Osteoblast (primary cell): ENCODE measurements around the gene IGSF8. TPM values are rescaled to one million over a fixed set of nuclear protein-coding genes. Genes with fewer than 3 reads are reported as not detected.

Source experiments
- DNase-seq: peaks from one replicate; pipeline ENCODE4 v3.0.0; 2011; ENCODE audit warnings: low spot score, mixed read lengths; ENCODE audit not compliant: insufficient read length; ENCODE audit errors: missing footprints
- H2AFZ ChIP-seq: 2 replicates; pipeline ENCODE4 v1.6.0; 2011; ENCODE audit warnings: mild to moderate bottlenecking, low read length
- H3K27ac ChIP-seq: 2 replicates; pipeline ENCODE4 v1.5.1; 2011; ENCODE audit warnings: mild to moderate bottlenecking, low read depth, low read length, moderate library complexity
- H3K27me3 ChIP-seq: 2 replicates; pipeline ENCODE4 v1.6.0; 2012; ENCODE audit warnings: mild to moderate bottlenecking, control low read depth, inconsistent platforms, low read length, moderate library complexity; ENCODE audit not compliant: insufficient read depth
- H3K36me3 ChIP-seq: 2 replicates; pipeline ENCODE4 v1.5.1; 2011; ENCODE audit warnings: mild to moderate bottlenecking, low read length, control low read depth, moderate library complexity; ENCODE audit not compliant: insufficient read depth
- H3K4me1 ChIP-seq: 2 replicates; pipeline ENCODE4 v1.5.1; 2011; ENCODE audit warnings: mild to moderate bottlenecking, low read length, control low read depth, moderate library complexity; ENCODE audit not compliant: insufficient read depth
- H3K4me2 ChIP-seq: 2 replicates; pipeline ENCODE4 v1.6.0; 2011; ENCODE audit warnings: mild to moderate bottlenecking, low read length; ENCODE audit not compliant: insufficient read depth
- H3K4me3 ChIP-seq: fragments of 200-600 bp; sonication (generic); 3 replicates; pipeline ENCODE4 v1.5.1; 2012; ENCODE audit warnings: mild to moderate bottlenecking, low read length, inconsistent platforms; ENCODE audit not compliant: insufficient read depth
- H3K79me2 ChIP-seq: 2 replicates; pipeline ENCODE4 v1.6.0; 2012; ENCODE audit warnings: mild to moderate bottlenecking, low read length, control low read depth, inconsistent platforms; ENCODE audit not compliant: insufficient read depth
- H3K9me3 ChIP-seq: 2 replicates; pipeline ENCODE4 v1.5.1; 2011; ENCODE audit warnings: low read depth, low read length, control low read depth
- H4K20me1 ChIP-seq: 2 replicates; pipeline ENCODE4 v1.6.0; 2012; ENCODE audit warnings: mild to moderate bottlenecking, low read length, control low read depth; ENCODE audit not compliant: insufficient read depth
- total RNA-seq: library from RNA; depleted of rRNA; stranded (reverse); fragments of >200 nt; gene quantifications from 2 replicates; pipeline ENCODE4 v1.2.3, GENCODE V29; 2012
- TF ChIP-seq, protein P1 (sequence below): IDR thresholded peaks from 2 replicates; pipeline ENCODE4 v1.5.1; 2011; ENCODE audit warnings: mild to moderate bottlenecking, low read depth, low read length, moderate library complexity; ENCODE audit errors: extremely low read depth

The IGSF8 gene
- total RNA-seq, 1 donor: 19.9 TPM

DNA sequence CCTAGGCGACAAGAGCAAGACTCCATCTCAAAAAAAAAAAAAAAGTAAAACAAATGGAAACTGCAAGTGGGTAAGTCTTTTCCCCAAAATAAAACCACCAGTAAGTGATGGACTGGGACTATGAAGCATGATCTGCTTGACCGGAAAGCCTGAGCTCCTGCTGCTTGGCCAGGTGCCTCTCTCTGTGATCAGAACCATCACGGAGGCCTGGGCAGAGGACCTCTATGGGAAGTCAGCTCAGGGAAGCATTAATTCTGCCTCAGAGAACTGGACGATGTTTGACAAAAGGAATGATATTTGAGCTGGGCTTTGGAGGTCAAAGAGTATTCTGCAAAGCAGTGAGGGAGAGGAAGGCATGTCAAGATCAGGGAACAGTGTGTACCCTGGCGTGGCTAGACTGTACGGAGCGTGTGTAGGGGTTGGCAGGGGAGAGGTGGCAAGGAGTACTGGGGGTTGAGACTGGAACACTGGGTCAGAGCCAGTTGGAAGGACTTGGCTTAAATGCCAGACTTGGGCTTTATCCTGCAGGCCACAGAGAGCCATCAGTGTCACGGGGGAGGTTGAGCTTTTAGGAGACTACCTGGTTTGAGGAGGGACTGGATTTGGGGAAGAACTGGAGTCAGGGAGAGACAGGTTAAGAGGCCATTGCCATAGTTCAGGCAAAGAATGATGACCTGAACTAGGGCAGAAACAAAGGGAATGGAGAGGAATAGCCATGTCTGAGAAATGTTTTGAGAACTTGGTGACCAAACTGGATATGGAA, 33.6 kb upstream of the IGSF8 start:
- H2AFZ ChIP-seq: no peak overlapping the region
- TF ChIP-seq, protein P1, sequence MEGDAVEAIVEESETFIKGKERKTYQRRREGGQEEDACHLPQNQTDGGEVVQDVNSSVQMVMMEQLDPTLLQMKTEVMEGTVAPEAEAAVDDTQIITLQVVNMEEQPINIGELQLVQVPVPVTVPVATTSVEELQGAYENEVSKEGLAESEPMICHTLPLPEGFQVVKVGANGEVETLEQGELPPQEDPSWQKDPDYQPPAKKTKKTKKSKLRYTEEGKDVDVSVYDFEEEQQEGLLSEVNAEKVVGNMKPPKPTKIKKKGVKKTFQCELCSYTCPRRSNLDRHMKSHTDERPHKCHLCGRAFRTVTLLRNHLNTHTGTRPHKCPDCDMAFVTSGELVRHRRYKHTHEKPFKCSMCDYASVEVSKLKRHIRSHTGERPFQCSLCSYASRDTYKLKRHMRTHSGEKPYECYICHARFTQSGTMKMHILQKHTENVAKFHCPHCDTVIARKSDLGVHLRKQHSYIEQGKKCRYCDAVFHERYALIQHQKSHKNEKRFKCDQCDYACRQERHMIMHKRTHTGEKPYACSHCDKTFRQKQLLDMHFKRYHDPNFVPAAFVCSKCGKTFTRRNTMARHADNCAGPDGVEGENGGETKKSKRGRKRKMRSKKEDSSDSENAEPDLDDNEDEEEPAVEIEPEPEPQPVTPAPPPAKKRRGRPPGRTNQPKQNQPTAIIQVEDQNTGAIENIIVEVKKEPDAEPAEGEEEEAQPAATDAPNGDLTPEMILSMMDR: no peak
- no peak for DNase-seq
- no peaks in the 10 kb centered on the region for H3K79me2 ChIP-seq
- H3K27ac ChIP-seq: no peak overlapping the region
- peaks cover 14% of the 10 kb centered on the region for H3K4me1 ChIP-seq
- no peaks in the 10 kb centered on the region for H3K36me3 ChIP-seq
- no peak overlapping the region for H3K4me2 ChIP-seq
- no peak overlapping the region for H3K4me3 ChIP-seq
- H4K20me1 ChIP-seq: no peaks in the 10 kb centered on the region
- H3K9me3 ChIP-seq: no peaks in the 10 kb centered on the region
- H3K27me3 ChIP-seq: peaks cover 19% of the 10 kb centered on the region

DNA sequence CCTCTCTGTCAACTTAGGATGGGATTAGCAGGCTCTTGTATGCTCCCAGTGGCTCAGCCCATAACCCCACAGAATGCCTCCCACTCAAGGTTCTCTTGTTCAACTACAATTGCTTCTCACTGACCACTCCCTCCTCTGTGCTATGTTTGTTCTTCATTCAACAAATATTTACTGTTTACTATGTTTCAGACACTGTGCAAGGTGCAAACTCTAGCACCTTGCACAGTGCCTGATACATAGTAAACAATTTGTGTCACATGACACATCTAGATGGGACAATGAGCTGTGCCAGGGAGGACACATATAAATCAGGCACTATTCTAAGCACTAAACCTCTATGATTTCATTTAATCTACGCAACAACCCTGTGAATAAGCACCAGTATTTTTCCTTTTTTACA, 32.5 kb upstream of the IGSF8 start:
- no peak overlapping the region for H3K27ac ChIP-seq
- H3K4me1 ChIP-seq: peaks cover 22% of the 10 kb centered on the region
- H4K20me1 ChIP-seq: no peaks in the 10 kb centered on the region
- H3K4me2 ChIP-seq: no peak overlapping the region
- no peak overlapping the region for H2AFZ ChIP-seq
- H3K36me3 ChIP-seq: no peaks in the 10 kb centered on the region
- no peaks in the 10 kb centered on the region for H3K9me3 ChIP-seq
- H3K4me3 ChIP-seq: no peak overlapping the region
- no peak for DNase-seq
- peaks cover 19% of the 10 kb centered on the region for H3K27me3 ChIP-seq
- no peaks in the 10 kb centered on the region for H3K79me2 ChIP-seq
- TF ChIP-seq, protein P1: no peak

DNA sequence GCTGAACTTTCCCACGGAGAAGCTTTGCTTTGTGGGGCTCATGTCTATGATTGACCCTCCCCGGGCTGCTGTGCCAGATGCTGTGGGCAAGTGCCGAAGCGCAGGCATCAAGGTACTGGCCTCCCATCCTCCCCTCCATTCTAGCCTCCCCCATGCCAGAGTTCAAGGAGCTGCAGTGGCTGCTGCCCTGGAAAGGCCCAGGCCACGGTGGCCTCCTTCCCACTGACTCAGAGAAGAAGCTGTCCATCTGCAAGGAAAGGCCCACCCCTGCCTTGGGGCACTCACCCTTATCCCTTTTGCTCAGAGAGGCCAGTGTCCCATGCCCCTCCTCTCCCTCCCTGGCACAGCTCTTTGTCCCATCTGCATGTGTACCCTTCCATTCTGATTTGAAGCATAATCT, 32.1 kb upstream of the IGSF8 start:
- Histone ChIP-seq H2AFZ (no peak overlapping the region), H3K9me3 (no peaks in the 10 kb centered on the region), H3K4me1 (peaks cover 27% of the 10 kb centered on the region), H4K20me1 (no peaks in the 10 kb centered on the region), H3K4me3 (no peak overlapping the region), H3K4me2 (no peak overlapping the region), H3K27me3 (peaks cover 19% of the 10 kb centered on the region), H3K27ac (no peak overlapping the region), H3K36me3 (no peaks in the 10 kb centered on the region), H3K79me2 (no peaks in the 10 kb centered on the region)
- TF ChIP-seq, protein P1: no peak
- DNase-seq: no peak

DNA sequence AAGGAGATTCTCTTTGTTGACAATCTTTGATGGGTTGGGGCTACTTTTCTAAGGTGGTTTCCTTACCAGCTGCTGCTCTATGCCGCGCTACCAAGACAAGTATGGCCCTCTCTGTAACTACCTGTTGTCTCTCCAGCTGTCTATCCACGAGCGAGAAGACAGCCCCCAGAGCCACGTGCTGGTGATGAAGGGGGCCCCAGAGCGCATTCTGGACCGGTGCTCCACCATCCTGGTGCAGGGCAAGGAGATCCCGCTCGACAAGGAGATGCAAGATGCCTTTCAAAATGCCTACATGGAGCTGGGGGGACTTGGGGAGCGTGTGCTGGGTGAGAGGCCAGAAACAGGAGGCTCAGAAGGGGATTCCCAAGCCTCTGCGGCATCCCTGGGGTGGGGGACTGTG, 31.5 kb upstream of the IGSF8 start:
- H3K4me1 ChIP-seq: peaks cover 32% of the 10 kb centered on the region
- no peaks in the 10 kb centered on the region for H3K9me3 ChIP-seq
- H3K27me3 ChIP-seq: peaks cover 19% of the 10 kb centered on the region
- H2AFZ ChIP-seq: no peak overlapping the region
- TF ChIP-seq, protein P1: no peak
- H3K4me3 ChIP-seq: no peak overlapping the region
- H3K79me2 ChIP-seq: no peaks in the 10 kb centered on the region
- no peaks in the 10 kb centered on the region for H3K36me3 ChIP-seq
- no peak overlapping the region for H3K4me2 ChIP-seq
- H4K20me1 ChIP-seq: no peaks in the 10 kb centered on the region
- H3K27ac ChIP-seq: no peak overlapping the region
- no peak for DNase-seq
